ENCODE data around the gene SPINK9. TPM values are rescaled to one million over a fixed set of nuclear protein-coding genes. Genes with fewer than 3 reads are reported as not detected.

SPINK9 gene
- total RNA-seq, 2 experiments from 2014 or later = not detected

- intact Hi-C loops (cut with micrococcal nuclease) = loop anchor here (1.0 to 10.0 kb wide), 4 partner anchors 11 to 1166 kb away; partner anchors contain the start of gene CSNK1A1
- H3K27ac Mint-ChIP-seq = peak overlapping the region; percentile 89
- peaks cover 81% of the 10 kb centered on the region for H3K4me1 Mint-ChIP-seq (ENCODE audit: low read depth)
- peak overlapping the region; percentile 20 for H3K4me3 Mint-ChIP-seq
- POLR2A ChIA-PET = interaction anchor here (1.0 to 1.5 kb wide), 2 partner anchors 13 to 19 kb away, joined by 3 to 4 read pairs; no protein-coding TSS in a partner anchor
- peaks cover 36% of the 10 kb centered on the region for H3K36me3 Mint-ChIP-seq
- no peaks in the 10 kb centered on the region for H3K27me3 Mint-ChIP-seq
- CTCF ChIA-PET = interaction anchor here (0.6 to 1.3 kb wide), 3 partner anchors 16 to 342 kb away, joined by 3 to 5 read pairs (median 4); no protein-coding TSS in a partner anchor
- no peaks in the 10 kb centered on the region for H3K9me3 Mint-ChIP-seq
- DNase-seq = no peak
Measured at GRCh38 chr5:148388696-148389095, 53.3 kb downstream of the SPINK9 start.

Other genes with a start within 250 kb of the SPINK9 start
- not detected for gene SPINK14, start 167.0 kb upstream of the SPINK9 start, total RNA-seq
- not detected for gene SPINK6, start 132.5 kb upstream of the SPINK9 start, total RNA-seq
- not detected for gene MARCOL, start 97.0 kb upstream of the SPINK9 start, total RNA-seq
- not detected for gene SPINK13, start 66.8 kb upstream of the SPINK9 start, total RNA-seq
- gene SPINK7, start 23.1 kb upstream of the SPINK9 start, total RNA-seq = not detected
- gene FBXO38, start 48.4 kb downstream of the SPINK9 start, total RNA-seq = 10 to 100 TPM; 43.1 to 45.0 TPM